HG03442 (cell line): ENCODE results near the gene RNF39.
"Not testable (repeated sequence)": the region's sequence is repeated elsewhere in the genome, so short reads cannot be mapped to it uniquely, and the experiment has no call there.

Source experiments
- ATAC-seq: cut with Tn5 transposase; IDR thresholded peaks from one replicate; pipeline ENCODE4 v1.9.1; 2021; ENCODE audit warnings: mild to moderate bottlenecking, moderate library complexity; ENCODE audit not compliant: unreplicated experiment

The RNF39 gene

DNA sequence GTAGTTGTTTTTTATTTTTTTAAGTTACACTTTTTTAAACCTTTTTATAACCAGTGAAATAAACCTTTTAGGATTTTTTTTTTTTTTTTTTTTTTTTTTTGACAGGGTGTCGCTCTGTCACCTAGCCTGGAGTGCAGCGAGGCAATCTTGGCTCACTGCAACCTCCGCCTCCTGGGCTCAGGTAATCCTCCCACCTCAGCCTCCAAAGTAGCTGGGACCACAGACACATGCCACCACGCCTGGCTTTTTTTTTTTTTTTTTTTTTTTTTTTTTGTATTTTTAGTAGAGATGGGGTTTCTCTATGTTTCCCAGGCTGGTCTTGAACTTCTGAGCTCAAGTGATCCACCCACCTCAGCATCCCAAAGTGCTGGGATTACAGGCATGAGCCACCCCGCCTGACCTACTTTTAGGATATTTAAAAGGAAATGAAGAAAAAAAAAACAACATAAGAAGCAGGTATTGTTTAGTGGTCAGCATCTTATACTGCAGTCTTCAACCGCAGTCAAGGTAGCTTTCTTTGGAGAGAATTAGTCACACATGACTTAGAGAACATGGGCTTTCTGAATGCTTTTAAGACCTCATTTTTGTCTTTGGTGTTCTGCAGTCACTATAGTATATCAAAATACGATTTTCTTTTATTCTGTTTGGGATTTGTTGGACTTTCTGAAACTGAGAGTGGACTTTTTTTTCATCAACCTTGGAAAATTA is 12.9 kb downstream of the RNF39 start:
- ATAC-seq = no peak

DNA sequence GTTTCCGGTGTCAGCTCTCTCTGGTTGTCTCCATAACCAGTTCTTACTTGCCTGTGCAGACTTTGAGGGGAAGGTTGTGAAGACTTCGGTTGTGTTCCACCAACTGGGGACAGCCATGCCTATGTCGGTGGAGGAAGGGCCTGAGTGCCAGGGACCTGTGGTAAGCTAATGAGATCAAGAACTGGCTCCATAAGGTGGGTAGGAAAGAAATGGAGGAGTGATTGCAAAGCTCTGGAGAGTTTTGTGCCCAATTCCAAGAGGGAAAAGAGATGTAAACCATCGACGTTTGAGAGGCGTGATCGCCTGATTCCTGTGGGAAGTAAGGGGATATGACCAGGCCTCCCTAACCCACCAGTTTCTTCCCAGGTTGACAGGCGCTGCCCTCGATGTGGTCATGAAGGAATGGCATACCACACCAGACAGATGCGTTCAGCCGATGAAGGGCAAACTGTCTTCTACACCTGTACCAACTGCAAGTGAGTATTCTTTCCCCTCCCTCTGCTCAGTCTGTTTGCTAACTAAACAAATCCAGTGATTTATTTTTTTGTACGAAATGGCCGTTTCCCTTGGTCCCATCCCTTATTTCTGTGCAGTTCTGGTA is 13.6 kb downstream of the RNF39 start:
- no peak for ATAC-seq

DNA sequence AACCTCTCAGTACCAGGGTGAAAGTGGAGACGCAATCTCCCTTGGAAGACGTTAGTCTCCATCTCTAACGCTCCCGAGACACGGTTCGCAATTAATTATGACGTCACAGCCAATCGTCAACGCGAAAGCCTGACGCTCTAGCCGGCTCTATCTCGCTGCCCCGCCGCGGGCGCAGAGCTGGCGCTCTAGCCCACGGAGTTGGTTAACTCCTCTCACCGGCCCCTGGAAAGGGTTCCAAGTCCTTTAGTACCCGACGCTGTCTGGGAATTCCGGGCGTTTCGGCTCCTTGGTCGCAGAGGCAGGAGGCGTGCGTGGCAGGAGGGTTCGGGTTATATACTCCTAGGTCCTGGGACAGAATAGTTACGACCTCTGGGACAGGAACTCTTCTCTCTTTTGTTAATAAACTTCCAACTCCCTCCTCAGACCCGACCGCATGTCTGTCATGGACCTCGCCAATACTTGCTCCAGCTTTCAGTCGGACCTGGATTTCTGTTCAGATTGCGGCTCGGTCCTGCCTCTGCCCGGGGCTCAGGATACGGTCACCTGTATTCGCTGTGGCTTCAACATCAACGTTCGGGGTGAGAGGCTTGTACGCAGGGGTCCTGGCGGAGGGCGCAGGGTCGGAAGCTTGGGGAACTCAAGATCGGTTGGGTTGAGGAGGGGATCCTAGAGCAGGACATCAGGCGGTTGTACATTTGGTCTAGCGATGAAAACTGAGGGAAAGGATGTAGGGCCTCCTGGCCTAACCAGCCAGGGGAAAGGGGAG is 14.3 kb downstream of the RNF39 start, which contains the start of gene POLR1H:
TSS of gene POLR1H (plus strand) at position 174 of the 766 bp plus-strand sequence. CDS start at position 434, 260 bp downstream.
- peak; percentile 74 for ATAC-seq

DNA sequence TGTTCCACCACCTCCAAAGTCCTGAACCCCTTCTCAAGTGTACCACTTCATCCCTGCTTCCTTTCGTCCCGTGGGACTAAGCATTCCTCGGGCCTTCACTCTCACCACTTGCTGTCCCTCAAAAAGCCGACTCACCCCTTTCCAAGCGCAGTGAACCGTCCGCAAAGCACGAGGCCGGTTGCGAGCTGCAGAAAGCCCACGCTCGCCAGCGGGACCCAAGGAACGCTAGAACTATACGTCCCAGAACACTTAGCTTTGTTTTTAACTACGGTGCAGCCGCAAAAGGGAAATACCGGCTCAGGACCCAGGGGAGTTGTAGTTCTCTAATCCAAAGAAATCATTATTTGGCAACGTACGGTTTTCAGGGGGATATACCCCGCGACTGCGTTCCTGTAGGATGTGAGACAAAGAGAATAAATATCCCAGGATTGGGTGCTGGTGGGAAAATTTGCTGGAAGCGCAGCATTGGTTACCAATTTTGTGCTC is 14.9 kb downstream of the RNF39 start:
- ATAC-seq = peak; percentile 10

DNA sequence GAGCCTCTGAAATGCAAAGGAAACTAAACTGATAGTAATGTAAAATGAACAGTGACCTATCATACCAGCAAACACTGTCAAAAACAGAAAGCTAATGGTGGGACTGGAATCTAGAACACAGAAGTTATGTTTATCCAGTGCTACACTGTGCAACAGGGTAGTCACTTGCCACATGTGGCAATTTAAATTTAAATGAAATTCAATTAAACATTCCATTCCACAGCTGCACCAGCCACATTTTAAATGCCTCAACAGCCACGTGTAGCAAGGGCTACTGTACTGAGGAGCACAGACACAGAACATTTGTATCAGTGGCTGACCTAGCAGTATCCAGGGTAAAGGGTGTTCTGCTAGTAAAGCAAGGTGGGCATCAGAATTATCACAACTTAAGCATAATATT is 20.1 kb downstream of the RNF39 start:
- ATAC-seq = no peak

DNA sequence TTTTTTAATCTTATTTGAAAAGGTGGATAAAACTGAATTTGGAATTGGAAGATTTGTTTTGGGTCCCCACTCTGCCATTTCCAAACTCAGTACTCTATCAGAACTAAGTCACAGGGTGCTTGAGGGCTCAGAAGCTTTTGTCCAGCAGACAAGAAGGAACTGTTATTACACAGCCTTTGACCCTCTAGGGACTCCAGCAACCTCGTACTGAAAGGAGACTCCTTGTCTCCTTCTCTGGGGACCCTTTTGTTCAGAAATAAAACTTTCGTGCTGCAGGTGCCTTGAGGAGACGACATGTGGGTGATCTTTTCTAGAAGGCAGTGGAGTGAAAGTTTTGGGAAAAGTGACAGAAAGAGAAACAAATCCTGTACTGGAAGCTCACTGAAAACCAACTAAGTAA is 21.9 kb downstream of the RNF39 start:
- ATAC-seq = no peak

DNA sequence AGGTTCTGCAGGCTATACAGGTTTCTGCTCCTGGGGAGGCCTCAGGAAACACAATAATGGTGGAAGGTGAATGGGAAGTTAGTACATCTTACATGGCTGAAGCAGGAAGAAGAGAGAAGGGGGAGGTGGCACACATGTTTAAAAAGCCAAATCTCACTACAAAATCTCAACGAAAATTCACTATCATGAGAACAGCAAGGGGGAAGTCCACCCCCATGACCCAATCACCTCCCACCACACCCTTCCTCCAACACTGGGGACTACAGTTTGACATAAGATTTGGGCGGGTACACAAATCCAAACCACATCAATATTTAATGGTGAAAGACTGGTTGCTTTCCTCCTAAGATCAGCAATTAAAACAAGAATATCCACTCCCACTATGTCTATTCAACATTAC is 28.3 kb downstream of the RNF39 start:
- no peak for ATAC-seq

DNA sequence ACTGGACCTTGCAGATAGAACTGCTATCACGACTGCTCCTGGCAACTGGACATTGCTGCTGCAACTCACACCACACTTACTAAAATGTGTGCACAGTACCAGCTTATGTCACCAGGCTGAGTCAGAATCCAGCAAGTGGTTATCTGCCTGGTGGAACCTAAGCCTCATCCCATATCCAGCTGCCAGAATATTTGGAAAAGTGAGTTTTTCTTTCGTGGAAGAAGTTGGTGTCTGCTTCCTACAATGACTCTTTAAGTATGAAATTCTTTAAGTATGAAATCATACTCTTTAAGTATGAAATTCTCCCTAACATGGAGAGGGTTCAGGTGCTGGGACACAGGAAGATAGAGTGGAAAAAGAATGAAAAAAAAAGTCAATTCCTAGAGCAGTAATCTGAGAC is 30.9 kb downstream of the RNF39 start:
- ATAC-seq = no peak

DNA sequence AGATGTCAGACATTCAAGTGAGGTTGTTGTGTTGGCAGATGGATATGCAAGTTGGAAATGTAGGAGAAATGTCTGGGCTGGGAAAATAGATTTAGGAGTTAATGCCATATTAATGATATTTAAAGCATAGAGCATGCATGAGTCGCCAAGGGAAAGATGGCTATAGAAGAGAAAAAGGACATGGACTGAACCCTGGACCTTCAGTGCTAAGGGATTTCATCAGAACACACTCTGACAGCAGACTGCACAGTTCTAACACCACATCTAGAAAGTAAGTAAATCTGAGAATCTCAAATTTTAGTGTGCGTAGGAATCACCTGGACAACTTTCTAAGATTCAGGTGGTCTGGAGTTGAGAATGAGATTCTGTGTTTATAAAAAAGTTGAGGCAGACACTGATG is 31.8 kb downstream of the RNF39 start:
- no peak for ATAC-seq

DNA sequence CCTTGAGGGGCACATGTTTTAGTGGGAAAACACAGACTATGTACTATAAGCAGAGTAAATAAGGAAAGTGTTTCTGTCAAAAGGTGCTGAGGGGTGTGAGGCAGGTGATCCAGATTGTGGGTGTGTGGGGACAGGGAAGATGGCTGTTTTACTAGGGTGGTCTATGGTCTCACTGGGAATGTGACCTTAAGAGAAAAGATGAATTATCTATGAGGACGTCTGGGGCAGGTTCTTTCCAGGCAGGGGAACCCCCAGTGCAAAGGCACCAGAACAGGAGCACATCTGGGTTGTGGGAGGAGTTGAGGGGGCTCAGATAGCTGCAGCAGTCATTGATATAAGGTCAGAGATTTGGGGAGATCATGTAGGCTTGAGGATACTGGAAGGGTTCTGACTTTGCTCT is 32.7 kb downstream of the RNF39 start:
- ATAC-seq = no peak

DNA sequence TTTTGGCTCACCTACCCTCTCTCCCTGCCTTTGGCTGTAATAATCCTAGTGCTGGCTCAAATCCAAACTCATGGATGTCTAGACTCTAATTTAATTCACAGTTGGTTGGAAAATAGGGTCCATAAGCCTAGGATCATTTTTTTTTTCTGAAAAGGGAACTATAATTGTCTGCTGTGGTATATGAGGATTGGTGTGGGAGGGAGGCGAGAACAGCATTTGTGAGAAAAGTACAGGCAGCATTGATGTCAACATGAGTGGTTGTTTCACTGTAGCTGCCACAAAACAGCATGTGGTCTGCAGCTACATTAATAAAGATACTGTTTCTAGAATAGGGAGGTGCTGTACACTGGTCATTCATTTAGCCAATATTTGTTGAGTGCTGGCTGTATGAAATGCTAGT is 33.1 kb downstream of the RNF39 start:
- ATAC-seq = no peak

DNA sequence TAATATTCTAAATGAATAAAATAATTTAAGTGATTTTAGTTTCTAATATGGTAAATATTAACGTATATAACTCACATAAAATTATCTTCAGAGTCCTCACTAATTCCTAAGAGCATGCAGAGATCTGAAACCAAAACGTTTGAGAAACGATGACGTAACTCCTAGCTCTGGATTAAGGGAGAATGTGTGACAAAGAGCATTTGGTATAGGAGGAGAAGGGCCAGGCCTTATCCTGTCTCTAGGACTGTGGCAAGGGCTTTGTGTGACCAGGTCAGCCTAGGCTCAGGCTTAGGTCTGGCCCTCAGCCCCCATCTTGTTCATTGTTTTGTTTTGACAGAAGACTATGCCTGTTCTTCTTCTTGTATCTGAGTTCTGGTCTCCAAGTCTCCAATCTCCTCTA is 33.7 kb downstream of the RNF39 start:
- no peak for ATAC-seq

DNA sequence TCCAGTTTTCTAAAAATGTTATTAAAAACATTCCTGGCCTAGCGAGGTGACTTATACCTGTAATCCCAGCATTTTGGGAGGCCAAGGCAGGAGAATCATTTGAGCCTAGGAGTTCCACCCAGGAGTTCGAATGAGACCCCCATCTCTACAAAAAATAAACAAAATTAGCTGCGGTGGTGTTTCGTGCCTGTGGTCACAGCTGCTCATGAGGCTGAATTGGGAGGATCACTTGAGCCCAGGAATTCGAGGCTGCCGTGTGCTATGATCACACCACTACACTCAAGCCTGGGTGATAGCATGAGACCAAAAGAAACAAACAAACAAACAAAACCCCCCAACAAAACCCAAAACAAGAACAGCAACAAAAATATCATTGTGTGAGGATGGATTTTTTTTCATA is 34.3 kb downstream of the RNF39 start:
- ATAC-seq = no peak

DNA sequence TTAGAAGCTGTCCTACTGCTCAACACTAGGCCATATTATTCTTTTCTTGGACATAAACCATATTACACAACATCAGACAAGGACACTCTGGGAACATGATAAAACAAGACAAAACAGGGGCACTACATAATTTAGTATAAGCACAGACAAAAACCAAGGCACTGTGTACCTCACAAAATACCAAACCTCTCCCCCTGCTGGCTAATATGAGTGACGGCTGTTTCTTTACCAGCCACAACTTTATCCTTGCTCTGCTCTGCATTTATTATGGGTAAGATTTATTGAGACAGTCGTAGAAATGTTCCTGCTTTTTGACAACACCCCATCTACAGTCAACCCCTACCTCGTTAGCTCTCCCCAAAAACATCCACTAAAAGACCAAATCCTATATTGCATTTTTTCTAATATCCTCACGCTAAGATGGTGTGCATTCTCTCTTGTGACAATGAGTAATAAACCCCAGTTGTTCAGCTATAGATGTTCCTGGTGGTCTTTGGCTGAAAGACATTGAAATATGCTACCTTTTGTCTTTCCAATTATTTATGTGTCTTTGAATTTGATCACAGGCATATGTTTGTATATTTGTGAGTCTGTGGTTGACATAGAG is 38.3 kb downstream of the RNF39 start:
- no peak for ATAC-seq

DNA sequence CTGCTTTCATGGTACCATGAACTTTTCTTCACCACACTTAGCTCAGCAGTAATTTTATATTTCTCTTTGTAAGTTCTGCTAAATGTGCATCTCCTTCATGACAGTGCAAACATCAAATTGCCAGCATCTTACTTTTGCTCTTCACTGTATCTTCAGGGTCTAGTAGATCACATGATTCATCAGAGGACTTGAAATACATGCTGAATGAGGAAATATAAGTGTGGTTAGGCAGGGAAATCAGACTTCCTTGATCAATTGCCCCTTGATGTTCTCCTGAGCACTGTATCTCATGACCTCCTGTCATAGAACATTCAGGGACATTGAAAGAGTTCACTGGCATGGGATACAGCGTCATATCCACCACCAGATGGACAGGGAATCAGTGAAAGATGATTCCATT is 39.8 kb downstream of the RNF39 start:
- ATAC-seq = no peak

DNA sequence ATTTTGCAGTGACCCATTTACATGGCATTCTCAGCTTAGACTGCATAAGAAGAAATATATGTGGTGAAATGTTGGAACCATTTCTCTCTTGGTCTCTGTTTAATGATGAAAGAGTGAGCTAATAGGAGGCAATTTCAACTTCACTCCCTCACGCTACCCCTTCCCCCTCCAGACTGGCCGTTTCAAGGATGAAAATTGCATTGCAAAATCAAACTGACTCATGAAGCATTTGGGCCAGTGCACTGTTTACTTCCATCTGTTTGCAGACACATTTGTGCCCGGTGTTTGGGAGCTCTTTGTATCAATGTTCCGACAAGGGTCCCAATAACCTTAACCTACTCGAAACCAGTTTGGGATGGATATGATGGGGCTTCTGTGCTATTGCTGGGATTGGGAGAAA is 42.1 kb downstream of the RNF39 start:
- not testable (repeated sequence) for ATAC-seq

DNA sequence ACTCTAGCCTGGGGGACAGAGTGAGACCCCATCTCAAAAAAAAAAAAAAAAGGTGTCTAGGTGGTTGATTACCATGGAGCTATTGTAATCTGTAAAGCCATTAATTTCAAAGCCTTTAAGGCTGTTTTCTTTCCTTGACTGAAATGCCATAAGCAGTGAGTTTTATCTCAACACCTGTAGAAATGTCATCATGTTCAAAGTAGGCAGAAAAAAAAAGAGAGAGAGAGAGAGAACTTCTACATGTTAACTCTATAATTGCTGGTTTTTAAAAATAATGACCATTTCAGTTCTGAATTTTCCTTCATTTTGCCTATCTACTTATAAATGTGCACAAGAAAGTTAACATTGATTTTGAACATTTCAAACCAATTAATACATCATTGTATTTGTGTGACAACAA is 44.2 kb downstream of the RNF39 start:
- ATAC-seq = no peak

DNA sequence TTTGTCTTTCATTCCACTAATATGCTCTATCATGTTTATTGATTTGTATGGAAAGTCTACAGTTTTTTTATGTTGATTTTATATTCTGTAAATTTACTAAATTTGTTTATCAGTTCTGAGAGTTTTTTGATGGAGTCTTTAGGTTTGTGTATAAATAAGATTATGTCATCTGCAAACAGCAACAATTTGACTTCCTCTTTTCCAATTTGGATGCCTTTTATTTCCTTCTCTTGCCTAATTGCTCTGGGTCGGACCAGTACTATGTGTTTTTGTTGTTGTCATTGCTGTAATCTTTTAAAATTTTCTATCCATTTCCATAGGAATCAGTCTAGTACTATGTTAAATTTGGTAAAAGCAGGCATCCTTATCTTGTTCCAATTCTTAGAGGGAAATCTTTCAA is 46.0 kb downstream of the RNF39 start:
- ATAC-seq = no peak

DNA sequence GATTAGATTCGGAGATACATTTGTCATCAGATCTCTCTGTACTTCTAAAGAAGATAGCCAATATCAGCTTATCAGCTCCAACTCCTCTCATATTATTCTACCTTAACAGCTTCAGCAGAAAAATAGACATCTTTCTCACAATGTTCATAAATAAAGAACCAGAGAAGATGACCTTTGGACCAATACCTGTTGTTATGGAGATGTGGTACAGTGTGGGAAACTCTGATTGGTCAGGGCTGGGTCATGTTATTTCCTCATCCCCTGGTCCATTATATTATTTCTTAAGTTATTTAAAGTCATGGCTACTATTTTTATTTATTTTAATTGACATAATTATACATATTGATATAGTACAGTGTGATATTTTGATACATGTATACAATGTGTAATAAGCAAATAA is 50.4 kb downstream of the RNF39 start:
- ATAC-seq = no peak

DNA sequence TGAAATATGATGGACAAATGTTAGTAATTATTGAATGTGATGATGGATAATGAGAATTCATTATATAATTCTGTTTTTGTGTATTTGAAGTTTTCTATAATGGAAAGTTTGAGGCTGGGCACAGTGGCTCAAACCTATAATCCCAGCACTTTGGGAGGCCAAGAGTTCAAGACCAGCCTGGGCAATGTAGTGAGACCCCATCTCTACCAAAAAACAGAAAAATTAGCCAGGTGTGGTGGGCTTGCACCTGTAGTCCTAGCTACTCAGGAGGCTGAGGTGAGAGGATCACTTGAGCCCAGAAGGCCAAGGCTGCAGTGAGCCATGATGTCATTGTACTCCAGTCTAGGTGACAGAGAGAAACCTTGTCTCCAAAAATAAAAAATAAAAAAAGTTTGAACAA is 52.9 kb downstream of the RNF39 start:
- not testable (repeated sequence) for ATAC-seq

DNA sequence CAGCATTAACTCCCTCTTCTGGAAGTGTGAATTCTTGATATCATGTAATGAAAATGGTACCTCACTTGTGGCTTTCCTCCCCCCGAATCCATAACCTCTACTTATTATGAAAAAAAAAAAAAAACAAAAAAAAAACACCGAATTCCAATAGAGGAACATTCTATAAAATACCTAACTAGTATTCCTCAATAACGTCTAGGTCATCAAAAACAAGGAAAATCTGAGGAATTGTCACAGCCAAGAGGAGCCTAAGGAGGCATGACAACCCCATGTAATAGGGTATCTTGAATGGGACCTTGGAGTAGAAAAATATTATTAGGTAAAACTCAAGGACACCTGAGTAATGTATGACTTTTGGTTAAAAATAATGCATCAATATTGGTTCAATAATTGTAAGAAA is 53.4 kb downstream of the RNF39 start:
- ATAC-seq = no peak

DNA sequence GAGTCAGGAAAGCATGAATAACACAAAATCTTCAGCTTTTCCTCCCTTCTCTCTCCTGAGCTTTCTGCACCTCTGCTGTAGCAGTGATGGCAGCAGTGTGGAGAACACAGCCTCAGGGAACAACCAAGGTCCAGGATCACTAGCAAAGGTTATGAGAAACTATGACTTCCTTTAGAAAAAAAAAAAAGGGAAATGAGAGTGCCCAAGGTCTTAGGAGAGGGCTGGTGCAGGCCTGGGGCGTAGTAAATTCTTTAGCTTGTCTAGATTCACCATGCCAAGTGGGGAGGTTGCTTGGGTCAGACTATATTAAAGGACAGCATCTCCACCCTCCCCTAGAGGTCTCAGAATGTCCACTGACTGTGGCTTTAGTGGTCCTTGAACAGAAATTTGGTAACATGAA is 54.9 kb downstream of the RNF39 start:
- ATAC-seq = no peak
